K562 (cell line): ENCODE data around the gene HEATR1. TPM values are rescaled to one million over a fixed set of nuclear protein-coding genes. Genes with fewer than 3 reads are reported as not detected.
A peak's percentile ranks its signal among the peaks of the same experiment; 100 is the strongest.

ENCODE experiments used
- ATF7 ChIP-seq: fragments of 450-650 bp; IDR thresholded peaks from 2 replicates; pipeline ENCODE4 v1.7.1; 2014; ENCODE audit warnings: mild to moderate bottlenecking, moderate library complexity
- C11orf30 ChIP-seq: fragments of 450-650 bp; IDR thresholded peaks from 2 replicates; pipeline ENCODE4 v1.6.1; 2016; ENCODE audit warnings: low read depth, mild to moderate bottlenecking
- FOSL1 ChIP-seq: fragments of 200-800 bp; sonication (Bioruptor generic); conservative IDR thresholded peaks from 2 replicates; pipeline ENCODE4 v1.6.1; 2016; ENCODE audit warnings: missing genetic modification characterization, missing compliant biosample characterization
- FOXP4 ChIP-seq: sonication (generic); formaldehyde crosslinking; IDR thresholded peaks from 2 replicates; pipeline ENCODE4 v1.8.0; 2022; ENCODE audit warnings: mild to moderate bottlenecking, missing genetic modification reagents, borderline replicate concordance
- HCFC1 ChIP-seq: IDR thresholded peaks from 2 replicates; pipeline ENCODE4 v1.6.1; 2012; ENCODE audit warnings: low read depth, low read length, improper control_type of control experiment
- HDAC6 ChIP-seq: IDR thresholded peaks from 2 replicates; pipeline ENCODE4 v1.6.1; 2012; ENCODE audit warnings: low read depth, mild to moderate bottlenecking, control low read depth, inconsistent platforms, low read length, moderate library complexity
- HES1 ChIP-seq: fragments of 450-650 bp; IDR thresholded peaks from 2 replicates; pipeline ENCODE4 v1.6.1; 2016; ENCODE audit warnings: low read depth, mild to moderate bottlenecking, moderate library complexity
- L3MBTL2 ChIP-seq: fragments of 450-650 bp; IDR thresholded peaks from 2 replicates; pipeline ENCODE4 v1.6.1; 2016; ENCODE audit warnings: mild to moderate bottlenecking, moderate library complexity
- MEIS2 ChIP-seq: fragments of 450-650 bp; IDR thresholded peaks from 2 replicates; pipeline ENCODE4 v1.6.1; 2014; ENCODE audit warnings: mild to moderate bottlenecking; ENCODE audit not compliant: partially characterized antibody
- MITF ChIP-seq: IDR thresholded peaks from 2 replicates; pipeline ENCODE4 v1.6.1; 2014; ENCODE audit warnings: antibody characterized with exemption
- PHF20 ChIP-seq: fragments of 450-650 bp; IDR thresholded peaks from 2 replicates; pipeline ENCODE4 v1.6.1; 2018; ENCODE audit not compliant: partially characterized antibody
- PHF8 ChIP-seq: fragments of 200-600 bp; sonication (generic); IDR thresholded peaks from 2 replicates; pipeline ENCODE4 v1.6.1; 2012; ENCODE audit warnings: mixed run types, mild to moderate bottlenecking, inconsistent platforms, low read length, moderate library complexity, borderline replicate concordance
- POLR2B ChIP-seq: fragments of 450-650 bp; IDR thresholded peaks from 2 replicates; pipeline ENCODE4 v1.6.1; 2018; ENCODE audit warnings: low read depth; ENCODE audit not compliant: partially characterized antibody
- POLR2G ChIP-seq: fragments of 200-400 bp; formaldehyde crosslinking; IDR thresholded peaks from 2 replicates; pipeline ENCODE4 v1.6.1; 2017; ENCODE audit warnings: low read depth, mild to moderate bottlenecking, antibody characterized with exemption, low read length, moderate library complexity
- SP1 ChIP-seq: sonication (generic); formaldehyde crosslinking; IDR thresholded peaks from 2 replicates; pipeline ENCODE4 v1.8.1; 2022; ENCODE audit warnings: mild to moderate bottlenecking, missing genetic modification reagents
- STAT5A ChIP-seq: IDR thresholded peaks from 2 replicates; pipeline ENCODE4 v1.6.1; 2012; ENCODE audit warnings: low read length, inconsistent platforms, borderline replicate concordance
- STAT6 ChIP-seq: sonication (generic); formaldehyde crosslinking; IDR thresholded peaks from 2 replicates; pipeline ENCODE4 v1.8.1; 2023; ENCODE audit warnings: mild to moderate bottlenecking, missing genetic modification reagents
- TBL1XR1 ChIP-seq, 2 experiments: IDR thresholded peaks; 2 replicates each; pipeline ENCODE4 v1.6.1; 2012; ENCODE audit warnings: improper control_type of control experiment in 2 of 2, low read length in 2 of 2, mild to moderate bottlenecking in 1 of 2
- TOE1 ChIP-seq, 2 experiments: fragments of 450-650 bp in 1 of 2; sonication (generic) in 1 of 2; formaldehyde crosslinking in 1 of 2; IDR thresholded peaks; 2 replicates each; pipeline versions ENCODE4 v1.7.1 to v1.8.0; 2016 to 2022; ENCODE audit warnings: borderline replicate concordance in 2 of 2, mild to moderate bottlenecking in 2 of 2, antibody characterized with exemption in 1 of 2, inconsistent platforms in 1 of 2, low read depth in 1 of 2, missing genetic modification reagents in 1 of 2, moderate library complexity in 1 of 2
- ZNF212 ChIP-seq: fragments of 450-650 bp; formaldehyde crosslinking; IDR thresholded peaks from 2 replicates; pipeline ENCODE4 v1.4.0; 2020; ENCODE audit warnings: mild to moderate bottlenecking
- polyA plus RNA-seq, 8 experiments: library from polyadenylated mRNA; depleted of rRNA in 4 of 8; stranded (reverse) in 5 of 8; unstranded in 3 of 8; fragments of >200 nt; fragmentation: Nextera tagmentation in 2 of 8; fragmentation: Illumina TruSeq in 1 of 8; extraction: Ambion mirVana in 2 of 8; extraction: Trizol in 1 of 8; gene quantifications; 2 replicates each; pipeline versions ENCODE4 v1.2.1 to v1.2.3, GENCODE V29; 2011 to 2014; ENCODE audit warnings: inconsistent platforms in 1 of 8, missing spikeins in 1 of 8
- total RNA-seq, 7 experiments: library from RNA; depleted of rRNA in 6 of 7; stranded (reverse); fragments of >200 nt in 6 of 7; fragmentation: Illumina TruSeq in 2 of 7; extraction: Trizol in 2 of 7; gene quantifications; 2 replicates each; pipeline versions ENCODE4 v1.2.1 to v1.2.3, GENCODE V29; 2011 to 2021; ENCODE audit warnings: low replicate concordance in 1 of 7

Gene HEATR1
- total and polyA plus RNA-seq, 9 of the 15 experiments (the other 6 are each of a cell fraction or from before 2014, with no cell fraction given): 28.3 to 108 (median 50.9) TPM

DNA sequence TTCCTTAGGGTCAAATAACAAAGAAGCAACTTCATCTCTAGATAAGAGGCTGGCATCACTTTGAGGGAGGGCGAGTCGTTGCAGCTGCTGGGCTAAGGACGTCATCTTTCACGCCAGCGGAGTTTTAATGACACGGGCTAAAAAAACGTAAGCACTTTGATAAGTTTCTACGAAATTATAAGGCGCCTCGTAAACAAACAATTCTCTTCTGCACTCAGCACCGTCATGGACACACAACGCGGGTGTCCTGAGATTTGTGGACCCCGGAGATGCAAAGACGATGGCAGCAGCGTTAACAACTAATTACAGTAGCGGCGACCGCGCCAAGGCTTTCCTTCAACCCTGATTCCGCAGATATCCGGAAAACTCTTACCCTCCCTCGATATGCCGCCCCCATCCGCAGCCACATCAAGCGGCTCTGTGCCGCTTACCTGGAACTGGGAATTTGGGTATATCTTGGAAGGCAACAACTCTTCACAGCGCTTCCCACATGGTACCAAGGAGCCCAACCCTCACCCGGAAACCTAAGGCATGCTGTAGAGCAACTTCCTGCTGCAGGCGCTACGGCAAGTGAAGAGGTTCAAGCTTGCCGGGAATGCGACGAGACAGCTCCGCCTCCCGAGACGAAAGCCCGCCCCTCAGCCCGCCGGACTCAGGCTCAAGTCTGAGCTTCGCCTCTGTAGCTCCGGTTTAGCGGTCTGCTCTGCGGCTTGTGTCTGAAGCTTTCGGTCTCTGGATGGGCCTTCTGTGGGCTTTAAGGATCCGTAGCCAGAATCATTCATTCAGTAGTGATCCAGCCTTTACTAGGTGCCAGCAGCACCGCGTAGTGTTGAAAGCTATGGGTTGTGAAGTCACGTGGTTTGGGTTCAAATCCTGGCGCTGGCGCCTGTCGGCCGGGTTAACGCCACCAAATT is at the start of gene HEATR1 (continued):
- TF ChIP-seq MITF (peak; percentile 34; the same call in 1 of the 2 replicates), FOSL1 (tag) (0 out of 2 replicates have a peak, but pooled peaks have one; percentile 26), C11orf30 (peak; percentile 90), PHF20 (peak; percentile 96), HES1 (no peak), PHF8 (peak; percentile 88), ZNF212 (0 out of 2 replicates have a peak, but pooled peaks have one; percentile 51), TBL1XR1 (IDR thresholded peaks at IDR 0.05; ENCODE audit: low read length in 2 of 2) (peak in 1 of 2 experiments; percentile 77; a peak in 2 of 4 replicates), HDAC6 (no peak), POLR2G (peak; percentile 92), HCFC1 (peak; percentile 77), POLR2B (peak; percentile 83), STAT6 (CRISPR knock-in tag) (0 out of 2 replicates have a peak, but pooled peaks have one; percentile 64), MEIS2 (peak; percentile 68), TOE1 (IDR thresholded peaks at IDR 0.05; ENCODE audit: borderline replicate concordance) (peak; percentile 99), TOE1 (CRISPR knock-in tag; IDR thresholded peaks at IDR 0.05; ENCODE audit: borderline replicate concordance, low read depth) (no peak), STAT5A (no peak; the same call in 1 of the 2 replicates), FOXP4 (peak; percentile 71), SP1 (peak; percentile 95), ATF7 (peak; percentile 87), L3MBTL2 (peak; percentile 92)
